Measurements from ENCODE around the gene CARHSP1.

CARHSP1 gene

DNA sequence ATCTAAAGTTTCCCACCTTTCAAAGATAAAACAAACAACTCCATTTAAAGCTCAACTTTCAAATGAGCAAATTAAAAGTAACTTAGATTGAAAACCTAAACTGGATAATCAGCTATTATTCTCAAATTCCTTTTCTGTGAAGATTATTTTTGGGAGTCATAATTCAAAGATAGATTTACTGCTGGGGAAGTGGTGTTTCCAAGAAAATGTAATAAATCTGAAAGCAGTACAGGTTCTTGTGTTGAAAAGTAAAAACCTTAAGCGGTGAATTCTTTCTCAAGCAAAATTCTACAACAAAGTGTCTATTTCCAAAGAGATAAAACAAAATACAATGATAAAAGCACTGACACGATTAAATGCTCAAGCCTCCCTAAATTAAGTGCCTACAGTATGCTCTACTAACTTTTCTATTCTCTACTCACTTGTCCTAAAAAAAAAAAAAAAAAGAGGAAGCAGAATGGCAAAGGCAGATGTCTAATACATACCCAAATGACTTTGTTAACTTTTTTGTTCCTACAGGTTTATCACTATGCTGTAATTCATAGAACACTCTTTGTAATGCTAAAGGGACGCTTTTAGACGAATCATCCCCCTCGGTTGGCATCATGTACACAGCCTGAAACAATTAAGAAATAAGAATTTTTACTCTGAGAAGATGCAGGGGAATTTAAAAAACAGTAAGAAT lies 47.9 kb upstream of the CARHSP1 start:
- POLR2A ChIA-PET, result no interaction called here
- H3K4me3 ChIP-seq (ENCODE audit: low read depth, low read length), result no peak overlapping the region

GRCh38 chr16:8915722-8916301 lies 47.0 kb upstream of the CARHSP1 start:
- Histone ChIP-seq H3K4me1 (ENCODE audit: control insufficient read depth, insufficient read depth, low read length) (no peaks in the 10 kb centered on the region), H3K27ac (ENCODE audit: extremely low read depth, low read depth, low read length) (no peak overlapping the region), H3K9me3 (ENCODE audit: control insufficient read depth, insufficient read depth, low read depth, low read length) (no peaks in the 10 kb centered on the region), H3K4me3 (ENCODE audit: low read depth, low read length) (no peak overlapping the region), H3K36me3 (ENCODE audit: control insufficient read depth in 2 of 2, insufficient read depth in 1 of 2, low read length in 2 of 2) (peaks cover 44 to 96% of the 10 kb centered on the region in 2 experiments)
- ChIA-PET POLR2A (no interaction called here), CTCF (interaction anchor here (0.7 to 2.1 kb wide), 4 partner anchors 9 to 264 kb away, joined by 3 to 8 read pairs (median 4); no protein-coding TSS in a partner anchor)
- TF ChIP-seq AEBP2 (tag by site-specific recombination; IDR thresholded peaks at IDR 0.05; ENCODE audit: borderline replicate concordance) (no peak), ZIC2 (tag by site-specific recombination; IDR thresholded peaks at IDR 0.05) (0 out of 2 replicates have a peak, but pooled peaks have one; percentile 22)

More for the DNA sequence above, 47.9 kb upstream of the CARHSP1 start:
- H3K36me3 ChIP-seq (ENCODE audit: control insufficient read depth in 2 of 2, insufficient read depth in 1 of 2, low read length in 2 of 2), result peaks cover 44 to 96% of the 10 kb centered on the region in 2 experiments
- CTCF ChIA-PET, result interaction anchor here (0.7 to 2.1 kb wide), 3 partner anchors 20 to 92 kb away, joined by 3 to 8 read pairs (median 8); no protein-coding TSS in a partner anchor
- no peak for TF ChIP-seq ZNF549 (tag by site-specific recombination; IDR thresholded peaks at IDR 0.05)
- no peak for TF ChIP-seq ZSCAN23 (tag by site-specific recombination; IDR thresholded peaks at IDR 0.05)
- TF ChIP-seq ZBTB48 (tag by site-specific recombination; IDR thresholded peaks at IDR 0.05), result no peak
- TF ChIP-seq ZNF768 (tag by site-specific recombination; IDR thresholded peaks at IDR 0.05), result no peak
- TF ChIP-seq, protein P1, sequence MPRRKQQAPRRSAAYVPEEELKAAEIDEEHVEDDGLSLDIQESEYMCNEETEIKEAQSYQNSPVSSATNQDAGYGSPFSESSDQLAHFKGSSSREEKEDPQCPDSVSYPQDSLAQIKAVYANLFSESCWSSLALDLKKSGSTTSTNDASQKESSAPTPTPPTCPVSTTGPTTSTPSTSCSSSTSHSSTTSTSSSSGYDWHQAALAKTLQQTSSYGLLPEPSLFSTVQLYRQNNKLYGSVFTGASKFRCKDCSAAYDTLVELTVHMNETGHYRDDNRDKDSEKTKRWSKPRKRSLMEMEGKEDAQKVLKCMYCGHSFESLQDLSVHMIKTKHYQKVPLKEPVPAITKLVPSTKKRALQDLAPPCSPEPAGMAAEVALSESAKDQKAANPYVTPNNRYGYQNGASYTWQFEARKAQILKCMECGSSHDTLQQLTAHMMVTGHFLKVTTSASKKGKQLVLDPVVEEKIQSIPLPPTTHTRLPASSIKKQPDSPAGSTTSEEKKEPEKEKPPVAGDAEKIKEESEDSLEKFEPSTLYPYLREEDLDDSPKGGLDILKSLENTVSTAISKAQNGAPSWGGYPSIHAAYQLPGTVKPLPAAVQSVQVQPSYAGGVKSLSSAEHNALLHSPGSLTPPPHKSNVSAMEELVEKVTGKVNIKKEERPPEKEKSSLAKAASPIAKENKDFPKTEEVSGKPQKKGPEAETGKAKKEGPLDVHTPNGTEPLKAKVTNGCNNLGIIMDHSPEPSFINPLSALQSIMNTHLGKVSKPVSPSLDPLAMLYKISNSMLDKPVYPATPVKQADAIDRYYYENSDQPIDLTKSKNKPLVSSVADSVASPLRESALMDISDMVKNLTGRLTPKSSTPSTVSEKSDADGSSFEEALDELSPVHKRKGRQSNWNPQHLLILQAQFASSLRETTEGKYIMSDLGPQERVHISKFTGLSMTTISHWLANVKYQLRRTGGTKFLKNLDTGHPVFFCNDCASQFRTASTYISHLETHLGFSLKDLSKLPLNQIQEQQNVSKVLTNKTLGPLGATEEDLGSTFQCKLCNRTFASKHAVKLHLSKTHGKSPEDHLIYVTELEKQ (tag by site-specific recombination; IDR thresholded peaks at IDR 0.05; ENCODE audit: borderline replicate concordance), result no peak
- TF ChIP-seq ZNF658 (tag by site-specific recombination; IDR thresholded peaks at IDR 0.05), result no peak
- TF ChIP-seq SALL2 (tag by site-specific recombination; IDR thresholded peaks at IDR 0.05; ENCODE audit: borderline replicate concordance), result no peak
- TF ChIP-seq, protein P2, sequence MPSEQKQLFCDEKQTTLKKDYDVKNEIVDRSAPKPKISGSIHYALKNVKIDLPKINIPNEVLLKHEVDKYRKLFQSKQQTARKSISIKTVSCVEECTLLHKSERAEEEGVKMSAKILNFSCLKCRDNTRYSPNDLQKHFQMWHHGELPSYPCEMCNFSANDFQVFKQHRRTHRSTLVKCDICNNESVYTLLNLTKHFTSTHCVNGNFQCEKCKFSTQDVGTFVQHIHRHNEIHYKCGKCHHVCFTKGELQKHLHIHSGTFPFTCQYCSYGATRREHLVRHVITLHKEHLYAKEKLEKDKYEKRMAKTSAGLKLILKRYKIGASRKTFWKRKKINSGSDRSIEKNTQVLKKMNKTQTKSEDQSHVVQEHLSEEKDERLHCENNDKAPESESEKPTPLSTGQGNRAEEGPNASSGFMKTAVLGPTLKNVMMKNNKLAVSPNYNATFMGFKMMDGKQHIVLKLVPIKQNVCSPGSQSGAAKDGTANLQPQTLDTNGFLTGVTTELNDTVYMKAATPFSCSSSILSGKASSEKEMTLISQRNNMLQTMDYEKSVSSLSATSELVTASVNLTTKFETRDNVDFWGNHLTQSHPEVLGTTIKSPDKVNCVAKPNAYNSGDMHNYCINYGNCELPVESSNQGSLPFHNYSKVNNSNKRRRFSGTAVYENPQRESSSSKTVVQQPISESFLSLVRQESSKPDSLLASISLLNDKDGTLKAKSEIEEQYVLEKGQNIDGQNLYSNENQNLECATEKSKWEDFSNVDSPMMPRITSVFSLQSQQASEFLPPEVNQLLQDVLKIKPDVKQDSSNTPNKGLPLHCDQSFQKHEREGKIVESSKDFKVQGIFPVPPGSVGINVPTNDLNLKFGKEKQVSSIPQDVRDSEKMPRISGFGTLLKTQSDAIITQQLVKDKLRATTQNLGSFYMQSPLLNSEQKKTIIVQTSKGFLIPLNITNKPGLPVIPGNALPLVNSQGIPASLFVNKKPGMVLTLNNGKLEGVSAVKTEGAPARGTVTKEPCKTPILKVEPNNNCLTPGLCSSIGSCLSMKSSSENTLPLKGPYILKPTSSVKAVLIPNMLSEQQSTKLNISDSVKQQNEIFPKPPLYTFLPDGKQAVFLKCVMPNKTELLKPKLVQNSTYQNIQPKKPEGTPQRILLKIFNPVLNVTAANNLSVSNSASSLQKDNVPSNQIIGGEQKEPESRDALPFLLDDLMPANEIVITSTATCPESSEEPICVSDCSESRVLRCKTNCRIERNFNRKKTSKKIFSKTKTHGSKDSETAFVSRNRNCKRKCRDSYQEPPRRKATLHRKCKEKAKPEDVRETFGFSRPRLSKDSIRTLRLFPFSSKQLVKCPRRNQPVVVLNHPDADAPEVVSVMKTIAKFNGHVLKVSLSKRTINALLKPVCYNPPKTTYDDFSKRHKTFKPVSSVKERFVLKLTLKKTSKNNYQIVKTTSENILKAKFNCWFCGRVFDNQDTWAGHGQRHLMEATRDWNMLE (tag by site-specific recombination; conservative IDR thresholded peaks at IDR 0.05; ENCODE audit: low read depth), result no peak
- TF ChIP-seq ZNF155 (tag by site-specific recombination; IDR thresholded peaks at IDR 0.05), result no peak
- TF ChIP-seq, protein P3, sequence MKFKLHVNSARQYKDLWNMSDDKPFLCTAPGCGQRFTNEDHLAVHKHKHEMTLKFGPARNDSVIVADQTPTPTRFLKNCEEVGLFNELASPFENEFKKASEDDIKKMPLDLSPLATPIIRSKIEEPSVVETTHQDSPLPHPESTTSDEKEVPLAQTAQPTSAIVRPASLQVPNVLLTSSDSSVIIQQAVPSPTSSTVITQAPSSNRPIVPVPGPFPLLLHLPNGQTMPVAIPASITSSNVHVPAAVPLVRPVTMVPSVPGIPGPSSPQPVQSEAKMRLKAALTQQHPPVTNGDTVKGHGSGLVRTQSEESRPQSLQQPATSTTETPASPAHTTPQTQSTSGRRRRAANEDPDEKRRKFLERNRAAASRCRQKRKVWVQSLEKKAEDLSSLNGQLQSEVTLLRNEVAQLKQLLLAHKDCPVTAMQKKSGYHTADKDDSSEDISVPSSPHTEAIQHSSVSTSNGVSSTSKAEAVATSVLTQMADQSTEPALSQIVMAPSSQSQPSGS (tag by site-specific recombination; IDR thresholded peaks at IDR 0.05; ENCODE audit: low read depth), result no peak
- H3K4me1 ChIP-seq (ENCODE audit: control insufficient read depth, insufficient read depth, low read length), result no peaks in the 10 kb centered on the region
- H3K9me3 ChIP-seq (ENCODE audit: control insufficient read depth, insufficient read depth, low read depth, low read length), result no peaks in the 10 kb centered on the region
- H3K27ac ChIP-seq (ENCODE audit: extremely low read depth, low read depth, low read length), result no peak overlapping the region
